ACC112 (cell line): ENCODE results near the gene CCDC92.

Experiments used
- H2AFZ ChIP-seq: fragments of 200-600 bp; sonication (generic); one replicate; pipeline ENCODE4 v1.6.0; 2017; ENCODE audit warnings: antibody characterized with exemption, low read length; ENCODE audit not compliant: unreplicated experiment
- H3K27ac ChIP-seq: fragments of 200-600 bp; sonication (generic); 2 replicates; pipeline ENCODE4 v1.5.1; 2014; ENCODE audit warnings: low read depth, mild to moderate bottlenecking, antibody characterized with exemption, low read length, moderate library complexity
- H3K27me3 ChIP-seq: fragments of 200-600 bp; sonication (generic); 2 replicates; pipeline ENCODE4 v1.6.1; 2014; ENCODE audit warnings: mild to moderate bottlenecking, antibody characterized with exemption, low read length, moderate library complexity, mixed read lengths; ENCODE audit not compliant: insufficient read depth
- H3K36me3 ChIP-seq: fragments of 200-600 bp; sonication (generic); 2 replicates; pipeline ENCODE4 v1.6.1; 2016; ENCODE audit warnings: mild to moderate bottlenecking, antibody characterized with exemption, low read length, moderate library complexity, mixed read lengths; ENCODE audit not compliant: insufficient read depth
- H3K4me1 ChIP-seq: fragments of 200-600 bp; sonication (generic); one replicate; pipeline ENCODE4 v1.6.1; 2016; ENCODE audit warnings: low read length, mixed read lengths; ENCODE audit not compliant: insufficient read depth, unreplicated experiment, control insufficient read depth
- H3K4me3 ChIP-seq: fragments of 200-600 bp; sonication (generic); 2 replicates; pipeline ENCODE4 v1.5.1; 2014; ENCODE audit warnings: mild to moderate bottlenecking, low read depth, low read length
- H3K79me2 ChIP-seq: fragments of 200-600 bp; sonication (generic); one replicate; pipeline ENCODE4 v1.6.0; 2016; ENCODE audit warnings: low read length; ENCODE audit not compliant: control insufficient read depth, unreplicated experiment, insufficient read depth

Gene CCDC92

GRCh38 chr12:123907726-123908476 lies 64.7 kb downstream of the CCDC92 start:
- Histone ChIP-seq H3K79me2 (no peaks in the 10 kb centered on the region), H3K27ac (no peak overlapping the region), H3K4me3 (no peak overlapping the region), H3K36me3 (no peaks in the 10 kb centered on the region), H3K4me1 (peaks cover 7% of the 10 kb centered on the region), H3K27me3 (no peaks in the 10 kb centered on the region), H2AFZ (peak overlapping the region; percentile 7)

GRCh38 chr12:123906711-123907420 lies 65.8 kb downstream of the CCDC92 start:
- Histone ChIP-seq H3K36me3 (no peaks in the 10 kb centered on the region), H3K79me2 (no peaks in the 10 kb centered on the region), H2AFZ (no peak overlapping the region), H3K27me3 (no peaks in the 10 kb centered on the region), H3K4me3 (no peak overlapping the region), H3K4me1 (peaks cover 7% of the 10 kb centered on the region), H3K27ac (no peak overlapping the region)

- Histone ChIP-seq H3K27ac (no peak overlapping the region), H3K36me3 (no peaks in the 10 kb centered on the region), H3K4me1 (peaks cover 7% of the 10 kb centered on the region), H3K79me2 (no peaks in the 10 kb centered on the region), H2AFZ (peak overlapping the region; percentile 1), H3K4me3 (no peak overlapping the region), H3K27me3 (no peaks in the 10 kb centered on the region)
Measured at GRCh38 chr12:123905319-123905925, 67.2 kb downstream of the CCDC92 start.

- no peaks in the 10 kb centered on the region for H3K79me2 ChIP-seq
- no peaks in the 10 kb centered on the region for H3K27me3 ChIP-seq
Measured at GRCh38 chr12:123903301-123904065, 69.1 kb downstream of the CCDC92 start.

GRCh38 chr12:123902821-123903220 lies 69.8 kb downstream of the CCDC92 start:
- H3K79me2 ChIP-seq: no peaks in the 10 kb centered on the region
- H3K4me3 ChIP-seq: no peak overlapping the region
- no peaks in the 10 kb centered on the region for H3K36me3 ChIP-seq
- H2AFZ ChIP-seq: no peak overlapping the region
- H3K27me3 ChIP-seq: no peaks in the 10 kb centered on the region
- H3K27ac ChIP-seq: no peak overlapping the region
- H3K4me1 ChIP-seq: peaks cover 4% of the 10 kb centered on the region

More at GRCh38 chr12:123903301-123904065, 69.1 kb downstream of the CCDC92 start:
- Histone ChIP-seq H2AFZ (no peak overlapping the region), H3K4me3 (no peak overlapping the region), H3K4me1 (peaks cover 7% of the 10 kb centered on the region), H3K27ac (no peak overlapping the region), H3K36me3 (no peaks in the 10 kb centered on the region)

GRCh38 chr12:123900871-123901376 lies 71.7 kb downstream of the CCDC92 start:
- Histone ChIP-seq H3K4me3 (no peak overlapping the region), H3K27me3 (no peaks in the 10 kb centered on the region), H3K79me2 (no peaks in the 10 kb centered on the region), H3K4me1 (peaks cover 10% of the 10 kb centered on the region), H3K27ac (no peak overlapping the region), H3K36me3 (no peaks in the 10 kb centered on the region), H2AFZ (no peak overlapping the region)

- Histone ChIP-seq H3K79me2 (no peaks in the 10 kb centered on the region), H3K27ac (no peak overlapping the region), H3K36me3 (no peaks in the 10 kb centered on the region), H3K27me3 (no peaks in the 10 kb centered on the region), H3K4me1 (peaks cover 6% of the 10 kb centered on the region), H2AFZ (no peak overlapping the region), H3K4me3 (no peak overlapping the region)
Measured at GRCh38 chr12:123899368-123899767, 73.3 kb downstream of the CCDC92 start.

- no peaks in the 10 kb centered on the region for H3K36me3 ChIP-seq
- no peaks in the 10 kb centered on the region for H3K79me2 ChIP-seq
- no peak overlapping the region for H2AFZ ChIP-seq
- H3K4me3 ChIP-seq: no peak overlapping the region
- H3K4me1 ChIP-seq: peaks cover 6% of the 10 kb centered on the region
- H3K27me3 ChIP-seq: no peaks in the 10 kb centered on the region
- H3K27ac ChIP-seq: no peak overlapping the region
Measured at GRCh38 chr12:123898673-123899072, 74.0 kb downstream of the CCDC92 start.

- Histone ChIP-seq H3K4me1 (peaks cover 6% of the 10 kb centered on the region), H3K36me3 (no peaks in the 10 kb centered on the region), H3K4me3 (peak overlapping the region; percentile 74), H3K27me3 (no peaks in the 10 kb centered on the region), H3K79me2 (no peaks in the 10 kb centered on the region), H2AFZ (peak overlapping the region; percentile 46), H3K27ac (peak overlapping the region; percentile 81)
Measured at GRCh38 chr12:123897221-123897620, 75.4 kb downstream of the CCDC92 start.

GRCh38 chr12:123896767-123897166 lies 75.9 kb downstream of the CCDC92 start:
- H3K4me1 ChIP-seq: peaks cover 6% of the 10 kb centered on the region
- 0 out of 2 replicates have a peak, but pooled peaks cover under 1% of the 10 kb centered on the region for H3K27me3 ChIP-seq
- H3K27ac ChIP-seq: peak overlapping the region; percentile 81
- H3K4me3 ChIP-seq: peak overlapping the region; percentile 74
- H2AFZ ChIP-seq: peak overlapping the region; percentile 46
- H3K79me2 ChIP-seq: no peaks in the 10 kb centered on the region
- H3K36me3 ChIP-seq: no peaks in the 10 kb centered on the region
